Fibroblast of skin of back (primary cell): ENCODE measurements around the gene ZNF723. TPM values are rescaled to one million over a fixed set of nuclear protein-coding genes. Genes with fewer than 3 reads are reported as not detected.
"Not testable (repeated sequence)": the region's sequence is repeated elsewhere in the genome, so short reads cannot be mapped to it uniquely, and the experiment has no call there.

Source experiments
- DNase-seq: peaks from one replicate; pipeline ENCODE4 v3.0.0-alpha.2; 2013
- polyA plus RNA-seq, 2 experiments: library from polyadenylated mRNA; unstranded; fragments of 120-200 nt; gene quantifications; one replicate each; pipeline ENCODE4 v1.2.1, GENCODE V29; 2013; ENCODE audit not compliant: insufficient read length in 2 of 2

The ZNF723 gene
- polyA plus RNA-seq (2013, experiment 1 of 2; ENCODE audit: insufficient read length): not detected
- polyA plus RNA-seq (2013, experiment 2 of 2; ENCODE audit: insufficient read length): not detected

- DNase-seq: no peak
Measured at GRCh38 chr19:22832031-22832762, at the start of gene ZNF723. Gene ZNF723 (plus strand): TSS chr19:22832291. CDS start chr19:22832380, 89 bp downstream.

GRCh38 chr19:22783651-22784410, 48.3 kb upstream of the ZNF723 start, which contains the start of gene ZNF99:
Gene ZNF99 (minus strand): TSS chr19:22784151. CDS start chr19:22784016, 135 bp downstream.
- no peak for DNase-seq

GRCh38 chr19:22792863-22793262, 39.2 kb upstream of the ZNF723 start:
- not testable (repeated sequence) for DNase-seq

- no peak for DNase-seq
Measured at GRCh38 chr19:22797040-22797439, 35.1 kb upstream of the ZNF723 start.

- DNase-seq: no peak
Measured at GRCh38 chr19:22806418-22806817, 25.7 kb upstream of the ZNF723 start.

GRCh38 chr19:22807061-22807835, 24.8 kb upstream of the ZNF723 start:
- DNase-seq: no peak

- DNase-seq: no peak
Measured at GRCh38 chr19:22814124-22814523, 18.0 kb upstream of the ZNF723 start.

GRCh38 chr19:22831211-22831610, 880 bp upstream of the ZNF723 start:
- no peak for DNase-seq

GRCh38 chr19:22857713-22858320, 25.7 kb downstream of the ZNF723 start:
- DNase-seq: not testable (repeated sequence)

- peak; percentile 7 for DNase-seq
Measured at GRCh38 chr19:22882797-22883196, 50.7 kb downstream of the ZNF723 start.

- DNase-seq: no peak
Measured at GRCh38 chr19:22893855-22894270, 61.8 kb downstream of the ZNF723 start.

- no peak for DNase-seq
Measured at GRCh38 chr19:22901431-22902130, 69.5 kb downstream of the ZNF723 start.
